ENCODE measurements around the gene GEMIN4.

The GEMIN4 gene

GRCh38 chr17:728911-729310, 23.2 kb downstream of the GEMIN4 start:
- no peak overlapping the region for H2AFZ ChIP-seq (ENCODE audit: low read depth, low read length)
- peaks cover 10% of the 10 kb centered on the region for H3K4me1 ChIP-seq (ENCODE audit: low read length)
- H3K4me2 ChIP-seq (ENCODE audit: low read length) = no peak overlapping the region
- H3K27me3 ChIP-seq (ENCODE audit: low read depth, low read length) = no peaks in the 10 kb centered on the region
- no peak overlapping the region for H3K4me3 ChIP-seq (ENCODE audit: low read length)
- no peak overlapping the region for H3K9ac ChIP-seq (ENCODE audit: low read length)
- H4K20me1 ChIP-seq (ENCODE audit: insufficient read depth, low read length) = no peaks in the 10 kb centered on the region
- no peaks in the 10 kb centered on the region for H3K9me3 ChIP-seq (ENCODE audit: insufficient read depth, low read length)
- TF ChIP-seq CTCF (IDR thresholded peaks at IDR 0.05; ENCODE audit: low read depth, low read length) (no peak), EZH2phosphoT487 (IDR thresholded peaks at IDR 0.05; ENCODE audit: low read depth) (no peak)
- peaks cover 19% of the 10 kb centered on the region for H3K79me2 ChIP-seq (ENCODE audit: low read length)
- H3K27ac ChIP-seq (ENCODE audit: low read length) = no peak overlapping the region
- H3K36me3 ChIP-seq (replicated peaks; ENCODE audit: low read depth, low read length) = peaks cover 6% of the 10 kb centered on the region

- Histone ChIP-seq H4K20me1 (ENCODE audit: insufficient read depth, low read length) (no peaks in the 10 kb centered on the region), H3K4me3 (ENCODE audit: low read length) (no peak overlapping the region), H3K27me3 (ENCODE audit: low read depth, low read length) (no peaks in the 10 kb centered on the region), H3K36me3 (replicated peaks; ENCODE audit: low read depth, low read length) (no peaks in the 10 kb centered on the region), H3K9me3 (ENCODE audit: insufficient read depth, low read length) (no peaks in the 10 kb centered on the region), H3K4me2 (ENCODE audit: low read length) (no peak overlapping the region), H3K9ac (ENCODE audit: low read length) (no peak overlapping the region), H3K27ac (ENCODE audit: low read length) (no peak overlapping the region), H3K79me2 (ENCODE audit: low read length) (peaks cover 4% of the 10 kb centered on the region; the same call in 1 of the 2 replicates), H2AFZ (ENCODE audit: low read depth, low read length) (no peak overlapping the region), H3K4me1 (ENCODE audit: low read length) (peaks cover 4% of the 10 kb centered on the region; the same call in 1 of the 2 replicates)
- TF ChIP-seq CTCF (IDR thresholded peaks at IDR 0.05; ENCODE audit: low read depth, low read length) = no peak
- no peak for TF ChIP-seq EZH2phosphoT487 (IDR thresholded peaks at IDR 0.05; ENCODE audit: low read depth)
Observed at GRCh38 chr17:726271-726919, 25.7 kb downstream of the GEMIN4 start.

- Histone ChIP-seq H3K9ac (ENCODE audit: low read length) (no peak overlapping the region), H3K4me2 (ENCODE audit: low read length) (no peak overlapping the region), H3K27me3 (ENCODE audit: low read depth, low read length) (no peaks in the 10 kb centered on the region), H2AFZ (ENCODE audit: low read depth, low read length) (no peak overlapping the region), H3K4me1 (ENCODE audit: low read length) (no peaks in the 10 kb centered on the region), H3K4me3 (ENCODE audit: low read length) (no peak overlapping the region), H3K36me3 (replicated peaks; ENCODE audit: low read depth, low read length) (no peaks in the 10 kb centered on the region), H3K79me2 (ENCODE audit: low read length) (no peaks in the 10 kb centered on the region), H4K20me1 (ENCODE audit: insufficient read depth, low read length) (no peaks in the 10 kb centered on the region), H3K9me3 (ENCODE audit: insufficient read depth, low read length) (no peaks in the 10 kb centered on the region), H3K27ac (ENCODE audit: low read length) (no peak overlapping the region)
- TF ChIP-seq EZH2phosphoT487 (IDR thresholded peaks at IDR 0.05; ENCODE audit: low read depth) (no peak), CTCF (IDR thresholded peaks at IDR 0.05; ENCODE audit: low read depth, low read length) (no peak)
Observed at GRCh38 chr17:725746-726145, 26.3 kb downstream of the GEMIN4 start.

- Histone ChIP-seq H3K9ac (ENCODE audit: low read length) (no peak overlapping the region), H2AFZ (ENCODE audit: low read depth, low read length) (no peak overlapping the region), H4K20me1 (ENCODE audit: insufficient read depth, low read length) (no peaks in the 10 kb centered on the region), H3K79me2 (ENCODE audit: low read length) (no peaks in the 10 kb centered on the region), H3K4me2 (ENCODE audit: low read length) (no peak overlapping the region), H3K4me1 (ENCODE audit: low read length) (no peaks in the 10 kb centered on the region), H3K9me3 (ENCODE audit: insufficient read depth, low read length) (no peaks in the 10 kb centered on the region), H3K27me3 (ENCODE audit: low read depth, low read length) (no peaks in the 10 kb centered on the region), H3K27ac (ENCODE audit: low read length) (no peak overlapping the region), H3K36me3 (replicated peaks; ENCODE audit: low read depth, low read length) (no peaks in the 10 kb centered on the region), H3K4me3 (ENCODE audit: low read length) (no peak overlapping the region)
- TF ChIP-seq EZH2phosphoT487 (IDR thresholded peaks at IDR 0.05; ENCODE audit: low read depth) (no peak), CTCF (IDR thresholded peaks at IDR 0.05; ENCODE audit: low read depth, low read length) (no peak)
Observed at GRCh38 chr17:725084-725483, 27.0 kb downstream of the GEMIN4 start.
